NB4 (cell line): ENCODE data around the gene TRDN.

Experiments
- TF ChIP-seq, protein P1 (sequence below): IDR thresholded peaks from 2 replicates; pipeline ENCODE4 v1.6.1; 2011; ENCODE audit warnings: low read depth, low read length
- TF ChIP-seq, protein P2 (sequence below): IDR thresholded peaks from one replicate; pipeline ENCODE4 v1.5.1; 2012; ENCODE audit warnings: low read depth, low read length

DNA sequence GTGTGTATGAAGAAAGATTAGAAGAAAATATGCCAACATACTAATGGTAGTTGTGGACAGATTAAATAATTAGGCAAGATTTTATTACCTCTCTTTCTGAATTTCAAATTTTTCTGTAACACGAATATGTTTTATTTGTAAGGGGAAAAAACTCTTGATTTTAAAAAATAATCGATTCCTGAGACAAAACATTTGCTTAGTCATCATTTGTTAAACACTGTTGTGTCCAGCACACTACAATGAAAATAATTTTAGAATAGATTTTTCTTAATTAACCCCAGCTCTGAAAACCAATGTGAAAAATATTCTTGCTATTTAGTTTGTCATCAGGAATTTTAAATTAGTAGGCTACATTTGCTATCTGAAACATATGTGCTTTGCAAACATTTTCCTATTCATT lies 253.0 kb downstream of the TRDN start:
- TF ChIP-seq, protein P1, sequence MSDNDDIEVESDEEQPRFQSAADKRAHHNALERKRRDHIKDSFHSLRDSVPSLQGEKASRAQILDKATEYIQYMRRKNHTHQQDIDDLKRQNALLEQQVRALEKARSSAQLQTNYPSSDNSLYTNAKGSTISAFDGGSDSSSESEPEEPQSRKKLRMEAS = no peak
- TF ChIP-seq, protein P2, sequence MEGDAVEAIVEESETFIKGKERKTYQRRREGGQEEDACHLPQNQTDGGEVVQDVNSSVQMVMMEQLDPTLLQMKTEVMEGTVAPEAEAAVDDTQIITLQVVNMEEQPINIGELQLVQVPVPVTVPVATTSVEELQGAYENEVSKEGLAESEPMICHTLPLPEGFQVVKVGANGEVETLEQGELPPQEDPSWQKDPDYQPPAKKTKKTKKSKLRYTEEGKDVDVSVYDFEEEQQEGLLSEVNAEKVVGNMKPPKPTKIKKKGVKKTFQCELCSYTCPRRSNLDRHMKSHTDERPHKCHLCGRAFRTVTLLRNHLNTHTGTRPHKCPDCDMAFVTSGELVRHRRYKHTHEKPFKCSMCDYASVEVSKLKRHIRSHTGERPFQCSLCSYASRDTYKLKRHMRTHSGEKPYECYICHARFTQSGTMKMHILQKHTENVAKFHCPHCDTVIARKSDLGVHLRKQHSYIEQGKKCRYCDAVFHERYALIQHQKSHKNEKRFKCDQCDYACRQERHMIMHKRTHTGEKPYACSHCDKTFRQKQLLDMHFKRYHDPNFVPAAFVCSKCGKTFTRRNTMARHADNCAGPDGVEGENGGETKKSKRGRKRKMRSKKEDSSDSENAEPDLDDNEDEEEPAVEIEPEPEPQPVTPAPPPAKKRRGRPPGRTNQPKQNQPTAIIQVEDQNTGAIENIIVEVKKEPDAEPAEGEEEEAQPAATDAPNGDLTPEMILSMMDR = no peak
